ENCODE measurements around the gene LRRC26. TPM values are rescaled to one million over a fixed set of nuclear protein-coding genes. Genes with fewer than 3 reads are reported as not detected.

The LRRC26 gene
- polyA plus RNA-seq, 2 of the 4 experiments (the other 2 are of a cell fraction): 0.08 to 1.0 TPM

- Histone ChIP-seq H3K4me3 (no peak overlapping the region), H3K4me1 (peaks cover 26% of the 10 kb centered on the region), H3K9me3 (no peaks in the 10 kb centered on the region), H3K4me2 (no peak overlapping the region), H3K27ac (no peak overlapping the region)
- ChIA-PET POLR2A (interaction anchor here (1.4 kb wide), 1 partner anchor 26 kb away, joined by 6 read pairs; the partner anchor contains the start of gene TUBB4B), CTCF (interaction anchor here (1.2 to 9.9 kb wide), 7 partner anchors 10 to 28 kb away, joined by 3 to 71 read pairs (median 6); partner anchors contain the start of genes CYSRT1, RNF224, SSNA1 and TPRN)
- DNase-seq (ENCODE audit: low read depth in 1 of 2, low spot score in 1 of 2) (no peak), FAIRE-seq (no peak), ATAC-seq (no peak)
- WGBS (ENCODE audit: missing lambda C conversion rate): 90% methylated on average over 19 of the region's 19 CpGs
- TF ChIP-seq NPAS2 (CRISPR knock-in tag; IDR thresholded peaks at IDR 0.05; ENCODE audit: borderline replicate concordance): no peak
- no peak for TF ChIP-seq NR3C1 (IDR thresholded peaks at IDR 0.05)
- TF ChIP-seq FOSL2 (IDR thresholded peaks at IDR 0.05): no peak
- no peak for TF ChIP-seq FOSL2 (CRISPR knock-in tag; IDR thresholded peaks at IDR 0.05)
- no peak for TF ChIP-seq JUN (IDR thresholded peaks at IDR 0.05)
- TF ChIP-seq TFCP2L1 (CRISPR knock-in tag; IDR thresholded peaks at IDR 0.05): no peak
- no peak for TF ChIP-seq NFE2L2 (conservative IDR thresholded peaks at IDR 0.05; ENCODE audit: low read length)
- TF ChIP-seq CEBPB (IDR thresholded peaks at IDR 0.05): no peak
- TF ChIP-seq HES2 (IDR thresholded peaks at IDR 0.05): no peak
- TF ChIP-seq CBX2 (IDR thresholded peaks at IDR 0.05; ENCODE audit: borderline replicate concordance, low read depth): no peak
- TF ChIP-seq ELK1 (IDR thresholded peaks at IDR 0.05; ENCODE audit: low read depth, low read length): no peak
- TF ChIP-seq HMGXB4 (CRISPR knock-in tag; IDR thresholded peaks at IDR 0.05; ENCODE audit: borderline replicate concordance): no peak
- TF ChIP-seq, protein P1, sequence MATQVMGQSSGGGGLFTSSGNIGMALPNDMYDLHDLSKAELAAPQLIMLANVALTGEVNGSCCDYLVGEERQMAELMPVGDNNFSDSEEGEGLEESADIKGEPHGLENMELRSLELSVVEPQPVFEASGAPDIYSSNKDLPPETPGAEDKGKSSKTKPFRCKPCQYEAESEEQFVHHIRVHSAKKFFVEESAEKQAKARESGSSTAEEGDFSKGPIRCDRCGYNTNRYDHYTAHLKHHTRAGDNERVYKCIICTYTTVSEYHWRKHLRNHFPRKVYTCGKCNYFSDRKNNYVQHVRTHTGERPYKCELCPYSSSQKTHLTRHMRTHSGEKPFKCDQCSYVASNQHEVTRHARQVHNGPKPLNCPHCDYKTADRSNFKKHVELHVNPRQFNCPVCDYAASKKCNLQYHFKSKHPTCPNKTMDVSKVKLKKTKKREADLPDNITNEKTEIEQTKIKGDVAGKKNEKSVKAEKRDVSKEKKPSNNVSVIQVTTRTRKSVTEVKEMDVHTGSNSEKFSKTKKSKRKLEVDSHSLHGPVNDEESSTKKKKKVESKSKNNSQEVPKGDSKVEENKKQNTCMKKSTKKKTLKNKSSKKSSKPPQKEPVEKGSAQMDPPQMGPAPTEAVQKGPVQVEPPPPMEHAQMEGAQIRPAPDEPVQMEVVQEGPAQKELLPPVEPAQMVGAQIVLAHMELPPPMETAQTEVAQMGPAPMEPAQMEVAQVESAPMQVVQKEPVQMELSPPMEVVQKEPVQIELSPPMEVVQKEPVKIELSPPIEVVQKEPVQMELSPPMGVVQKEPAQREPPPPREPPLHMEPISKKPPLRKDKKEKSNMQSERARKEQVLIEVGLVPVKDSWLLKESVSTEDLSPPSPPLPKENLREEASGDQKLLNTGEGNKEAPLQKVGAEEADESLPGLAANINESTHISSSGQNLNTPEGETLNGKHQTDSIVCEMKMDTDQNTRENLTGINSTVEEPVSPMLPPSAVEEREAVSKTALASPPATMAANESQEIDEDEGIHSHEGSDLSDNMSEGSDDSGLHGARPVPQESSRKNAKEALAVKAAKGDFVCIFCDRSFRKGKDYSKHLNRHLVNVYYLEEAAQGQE (IDR thresholded peaks at IDR 0.05): no peak
- TF ChIP-seq MAFK (IDR thresholded peaks at IDR 0.05; ENCODE audit: partially characterized antibody): no peak
Measured at GRCh38 chr9:137214620-137215019, 44.8 kb upstream of the LRRC26 start.

GRCh38 chr9:137213160-137214060 lies 43.6 kb upstream of the LRRC26 start:
- POLR2A ChIA-PET: interaction anchor here (1.1 to 1.4 kb wide), 2 partner anchors 13 to 27 kb away, joined by 4 to 6 read pairs; partner anchors contain the start of genes TPRN and TUBB4B
- FAIRE-seq (no peak), ATAC-seq (peak in 1 of 2 experiments; percentile 35; a peak in 3 of 6 replicates), DNase-seq (ENCODE audit: low read depth in 1 of 2, low spot score in 1 of 2) (no peak)
- Histone ChIP-seq H3K27ac (no peak overlapping the region), H3K4me2 (no peak overlapping the region), H3K4me3 (no peak overlapping the region), H3K9me3 (no peaks in the 10 kb centered on the region), H3K4me1 (peaks cover 16% of the 10 kb centered on the region)
- WGBS (ENCODE audit: missing lambda C conversion rate): 91% methylated on average over 39 of the region's 49 CpGs
- CTCF ChIA-PET: interaction anchor here (1.0 to 9.9 kb wide), 10 partner anchors 11 to 95 kb away, joined by 3 to 71 read pairs (median 4); partner anchors contain the start of genes CYSRT1, RNF224, SSNA1 and TUBB4B
- no peak for TF ChIP-seq FOSB (CRISPR knock-in tag; IDR thresholded peaks at IDR 0.05)
- TF ChIP-seq, protein P2, sequence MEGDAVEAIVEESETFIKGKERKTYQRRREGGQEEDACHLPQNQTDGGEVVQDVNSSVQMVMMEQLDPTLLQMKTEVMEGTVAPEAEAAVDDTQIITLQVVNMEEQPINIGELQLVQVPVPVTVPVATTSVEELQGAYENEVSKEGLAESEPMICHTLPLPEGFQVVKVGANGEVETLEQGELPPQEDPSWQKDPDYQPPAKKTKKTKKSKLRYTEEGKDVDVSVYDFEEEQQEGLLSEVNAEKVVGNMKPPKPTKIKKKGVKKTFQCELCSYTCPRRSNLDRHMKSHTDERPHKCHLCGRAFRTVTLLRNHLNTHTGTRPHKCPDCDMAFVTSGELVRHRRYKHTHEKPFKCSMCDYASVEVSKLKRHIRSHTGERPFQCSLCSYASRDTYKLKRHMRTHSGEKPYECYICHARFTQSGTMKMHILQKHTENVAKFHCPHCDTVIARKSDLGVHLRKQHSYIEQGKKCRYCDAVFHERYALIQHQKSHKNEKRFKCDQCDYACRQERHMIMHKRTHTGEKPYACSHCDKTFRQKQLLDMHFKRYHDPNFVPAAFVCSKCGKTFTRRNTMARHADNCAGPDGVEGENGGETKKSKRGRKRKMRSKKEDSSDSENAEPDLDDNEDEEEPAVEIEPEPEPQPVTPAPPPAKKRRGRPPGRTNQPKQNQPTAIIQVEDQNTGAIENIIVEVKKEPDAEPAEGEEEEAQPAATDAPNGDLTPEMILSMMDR (IDR thresholded peaks at IDR 0.05): peak; percentile 11; the same call in 1 of the 3 replicates
- TF ChIP-seq RAD21 (conservative IDR thresholded peaks at IDR 0.05 in 1 of 2, IDR thresholded peaks at IDR 0.05 in 1 of 2): peak in 1 of 2 experiments; percentile 31; a peak in 1 of 5 replicates
- TF ChIP-seq ELK1 (IDR thresholded peaks at IDR 0.05; ENCODE audit: low read depth, low read length): no peak
- TF ChIP-seq GATA3 (IDR thresholded peaks at IDR 0.05; ENCODE audit: borderline replicate concordance): no peak
- TF ChIP-seq ZNF302 (CRISPR knock-in tag; IDR thresholded peaks at IDR 0.05): no peak

Data from A549 (cell line).